KMS-11 (cell line): ENCODE results near the gene AOC1.

Experiments used
- H2AFZ ChIP-seq: fragments of 200-600 bp; sonication (generic); 2 replicates; pipeline ENCODE4 v1.6.1; 2016; ENCODE audit warnings: antibody characterized with exemption, mixed run types, low read depth
- H3K27ac ChIP-seq: fragments of 200-600 bp; sonication (generic); 2 replicates; pipeline ENCODE4 v1.6.1; 2016; ENCODE audit warnings: mild to moderate bottlenecking, mixed run types
- H3K27me3 ChIP-seq: fragments of 200-600 bp; sonication (generic); 2 replicates; pipeline ENCODE4 v1.6.1; 2017; ENCODE audit warnings: mild to moderate bottlenecking, low read depth, mixed run types, moderate library complexity; ENCODE audit not compliant: insufficient read depth
- H3K36me3 ChIP-seq: fragments of 200-600 bp; sonication (generic); 2 replicates; pipeline ENCODE4 v1.6.1; 2017; ENCODE audit warnings: mild to moderate bottlenecking, mixed run types; ENCODE audit not compliant: insufficient read depth
- H3K4me1 ChIP-seq: fragments of 200-600 bp; sonication (generic); 2 replicates; pipeline ENCODE4 v1.6.1; 2016; ENCODE audit warnings: mild to moderate bottlenecking, low read depth, mixed run types; ENCODE audit not compliant: poor library complexity, severe bottlenecking
- H3K4me2 ChIP-seq: fragments of 200-600 bp; sonication (generic); 2 replicates; pipeline ENCODE4 v1.7.0; 2016; ENCODE audit warnings: mild to moderate bottlenecking, mixed run types
- H3K4me3 ChIP-seq: fragments of 200-600 bp; sonication (generic); IDR thresholded peaks from 2 replicates; pipeline ENCODE4 v1.6.1; 2017; ENCODE audit warnings: low read depth, low read length, mixed read lengths; ENCODE audit not compliant: insufficient read depth
- H3K79me2 ChIP-seq: fragments of 200-600 bp; sonication (generic); 2 replicates; pipeline ENCODE4 v1.6.1; 2016; ENCODE audit warnings: low read depth, mixed run types; ENCODE audit not compliant: insufficient read depth
- H3K9ac ChIP-seq: fragments of 200-600 bp; sonication (generic); 2 replicates; pipeline ENCODE4 v1.6.1; 2016; ENCODE audit warnings: mild to moderate bottlenecking, mixed run types
- H4K20me1 ChIP-seq: fragments of 200-600 bp; sonication (generic); 2 replicates; pipeline ENCODE4 v1.6.1; 2016; ENCODE audit warnings: mild to moderate bottlenecking, mixed run types; ENCODE audit not compliant: insufficient read depth
- CTCF ChIP-seq: fragments of 200-600 bp; sonication (generic); conservative IDR thresholded peaks from 2 replicates; pipeline ENCODE4 v1.6.1; 2017; ENCODE audit warnings: low read depth, mild to moderate bottlenecking, antibody characterized with exemption, low read length, moderate library complexity, mixed read lengths

Gene AOC1

GRCh38 chr7:150849204-150849775 lies 3.0 kb upstream of the AOC1 start:
- no peak overlapping the region for H3K9ac ChIP-seq
- H3K36me3 ChIP-seq: no peaks in the 10 kb centered on the region
- no peaks in the 10 kb centered on the region for H3K79me2 ChIP-seq
- no peak overlapping the region for H3K27ac ChIP-seq
- no peaks in the 10 kb centered on the region for H3K4me1 ChIP-seq
- no peak overlapping the region for H3K4me2 ChIP-seq
- H4K20me1 ChIP-seq: no peaks in the 10 kb centered on the region
- H3K4me3 ChIP-seq: no peak overlapping the region
- no peak for TF ChIP-seq CTCF
- no peak overlapping the region for H2AFZ ChIP-seq
- no peaks in the 10 kb centered on the region for H3K27me3 ChIP-seq

DNA sequence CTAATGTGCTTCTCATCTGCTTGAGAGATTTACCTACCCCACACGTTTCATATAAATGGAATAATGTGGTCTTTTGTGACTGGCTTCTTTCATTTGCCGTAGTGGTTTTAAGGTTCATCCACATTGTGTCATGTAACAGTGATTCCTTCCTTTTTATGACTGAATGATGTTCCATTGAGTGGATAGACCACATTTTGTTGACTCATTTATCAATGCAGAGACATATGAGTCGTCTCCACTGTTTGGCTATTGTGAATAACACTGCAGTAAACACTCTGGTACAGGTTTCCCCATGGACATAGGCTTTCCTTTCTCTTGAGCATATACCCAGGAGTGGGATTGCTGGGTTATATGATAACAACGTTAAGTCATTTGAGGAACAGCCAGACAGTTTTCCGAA lies 2.0 kb upstream of the AOC1 start:
- no peaks in the 10 kb centered on the region for H3K4me1 ChIP-seq
- H3K27ac ChIP-seq: no peak overlapping the region
- no peaks in the 10 kb centered on the region for H4K20me1 ChIP-seq
- no peak overlapping the region for H3K9ac ChIP-seq
- no peak overlapping the region for H3K4me3 ChIP-seq
- no peaks in the 10 kb centered on the region for H3K79me2 ChIP-seq
- no peak overlapping the region for H2AFZ ChIP-seq
- H3K36me3 ChIP-seq: no peaks in the 10 kb centered on the region
- H3K27me3 ChIP-seq: no peaks in the 10 kb centered on the region
- no peak overlapping the region for H3K4me2 ChIP-seq
- no peak for TF ChIP-seq CTCF

DNA sequence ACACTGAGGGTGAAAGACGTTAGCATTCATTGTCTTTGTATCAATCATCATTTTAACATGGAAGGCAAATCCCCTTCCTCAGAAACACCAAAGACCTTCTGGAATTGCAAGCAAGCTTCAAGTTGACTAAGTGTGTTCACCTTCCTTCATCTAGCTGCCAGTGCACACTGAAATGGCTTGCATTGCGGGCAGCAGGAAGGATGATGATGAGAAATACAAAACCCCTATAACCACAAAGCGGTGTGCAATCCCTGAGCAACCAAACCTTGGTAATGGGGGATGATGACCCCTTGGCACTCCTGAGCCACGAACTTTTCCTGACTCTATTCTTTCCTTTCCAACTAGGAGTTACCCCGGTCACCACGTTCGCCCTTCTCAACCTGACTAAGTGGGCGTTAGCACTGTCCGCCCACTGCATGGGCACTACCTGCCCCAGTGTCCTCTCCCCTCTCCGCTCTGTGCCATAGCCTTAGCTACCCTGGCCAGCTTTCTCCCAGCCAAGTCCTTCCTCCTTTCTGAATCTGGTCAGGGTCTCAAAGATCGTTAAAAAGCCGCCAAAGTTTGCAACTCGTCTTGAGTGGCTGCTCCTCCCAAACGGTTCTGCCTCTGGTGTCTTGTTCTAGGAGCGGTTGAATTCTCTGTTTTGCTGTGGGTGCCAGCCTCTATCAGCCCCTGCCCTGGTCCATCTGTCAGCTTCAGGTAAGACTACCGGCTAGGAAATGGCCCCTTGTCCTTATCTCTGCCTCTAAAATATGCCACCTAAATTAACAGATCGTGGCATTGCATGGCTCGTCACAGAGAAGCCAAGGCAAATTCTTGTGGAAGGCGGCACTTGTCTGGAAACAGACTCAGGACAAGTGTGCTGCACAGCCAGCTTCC lies 586 bp upstream of the AOC1 start:
- Histone ChIP-seq H3K4me1 (no peaks in the 10 kb centered on the region), H3K4me3 (no peak overlapping the region), H3K36me3 (no peaks in the 10 kb centered on the region), H2AFZ (no peak overlapping the region), H3K79me2 (no peaks in the 10 kb centered on the region), H3K27ac (no peak overlapping the region), H4K20me1 (no peaks in the 10 kb centered on the region), H3K27me3 (no peaks in the 10 kb centered on the region), H3K4me2 (no peak overlapping the region), H3K9ac (no peak overlapping the region)
- TF ChIP-seq CTCF: no peak

DNA sequence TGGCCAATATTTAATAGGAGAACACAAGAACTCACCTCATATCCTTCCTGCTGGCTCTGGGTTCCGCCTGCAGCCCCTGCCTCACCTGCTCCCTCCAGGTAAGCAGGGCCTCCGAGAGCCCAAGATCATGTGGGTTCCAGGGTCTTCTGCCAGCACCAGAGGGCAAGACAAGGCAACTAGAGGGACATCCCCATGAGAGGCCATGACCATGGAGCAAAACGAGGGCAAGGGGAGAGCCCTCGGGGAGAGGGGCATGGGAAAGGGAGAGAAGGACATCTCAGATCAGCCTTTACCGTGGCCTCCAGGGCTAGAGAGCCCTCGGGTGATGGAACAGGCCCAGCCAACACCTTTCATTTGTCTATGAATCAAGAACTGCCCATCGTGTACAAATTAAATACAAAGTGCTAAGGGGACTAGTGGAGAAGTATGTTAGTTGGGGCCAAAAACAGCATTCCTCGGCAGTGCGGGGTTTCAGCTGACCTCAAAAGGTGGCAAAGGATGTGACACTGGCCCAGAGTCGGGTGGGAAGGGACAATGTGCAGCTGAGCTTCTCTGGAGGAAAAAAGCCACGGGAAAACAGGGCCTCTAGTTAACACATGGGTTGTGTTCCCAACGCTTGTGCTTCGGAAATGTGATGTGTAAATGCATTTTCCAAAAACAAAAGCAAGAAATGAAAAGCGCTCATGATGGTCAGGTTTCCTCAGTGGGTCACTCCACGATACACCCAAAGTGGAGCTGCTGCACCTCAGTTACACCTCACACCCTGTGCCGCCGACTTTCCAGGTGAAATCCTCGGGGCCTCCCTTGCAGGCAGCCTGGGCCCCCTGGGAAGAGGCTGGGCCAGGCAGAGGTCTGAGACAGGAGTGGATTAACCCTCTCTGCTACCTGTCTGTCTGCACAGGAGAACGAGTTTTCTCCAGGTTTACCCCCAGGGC lies 2.0 kb downstream of the AOC1 start:
- Histone ChIP-seq H3K4me2 (no peak overlapping the region), H3K27me3 (no peaks in the 10 kb centered on the region), H4K20me1 (no peaks in the 10 kb centered on the region), H3K4me1 (no peaks in the 10 kb centered on the region), H3K36me3 (no peaks in the 10 kb centered on the region), H3K9ac (no peak overlapping the region), H3K27ac (no peak overlapping the region), H3K4me3 (no peak overlapping the region), H2AFZ (no peak overlapping the region; the same call in 1 of the 2 replicates), H3K79me2 (no peaks in the 10 kb centered on the region)
- TF ChIP-seq CTCF: no peak
